Left hindlimb (tissue), 1 donor: ENCODE data around the gene OTUD3.
"Not testable (repeated sequence)": the region's sequence is repeated elsewhere in the genome, so short reads cannot be mapped to it uniquely, and the experiment has no call there.

ENCODE experiments used
- DNase-seq: peaks from one replicate; pipeline ENCODE4 v3.0.0-alpha.2; 2018

OTUD3 gene

GRCh38 chr1:19921310-19921709, 39.1 kb downstream of the OTUD3 start:
- DNase-seq, result no peak

GRCh38 chr1:19922015-19922688, 40.0 kb downstream of the OTUD3 start:
- DNase-seq, result no peak

- no peak for DNase-seq
Measured at GRCh38 chr1:19923137-19923952, 41.1 kb downstream of the OTUD3 start, which contains the start of gene PLA2G2E. Gene PLA2G2E, minus strand, starts transcription at chr1:19923617. Its CDS starts 58 bp downstream, at chr1:19923559.

- no peak for DNase-seq
Measured at GRCh38 chr1:19923953-19924346, 41.8 kb downstream of the OTUD3 start.

- DNase-seq, result no peak
Measured at GRCh38 chr1:19925342-19926070, 43.3 kb downstream of the OTUD3 start.

- no peak for DNase-seq
Measured at GRCh38 chr1:19926296-19927129, 44.3 kb downstream of the OTUD3 start.

- not testable (repeated sequence) for DNase-seq
Measured at GRCh38 chr1:19927130-19927421, 44.9 kb downstream of the OTUD3 start.

- DNase-seq, result no peak
Measured at GRCh38 chr1:19932866-19933265, 50.7 kb downstream of the OTUD3 start.

- DNase-seq, result no peak
Measured at GRCh38 chr1:19934336-19934735, 52.1 kb downstream of the OTUD3 start.

- no peak for DNase-seq
Measured at GRCh38 chr1:19936061-19936750, 54.0 kb downstream of the OTUD3 start.

GRCh38 chr1:19938472-19938871, 56.3 kb downstream of the OTUD3 start:
- no peak for DNase-seq

GRCh38 chr1:19940486-19941205, 58.5 kb downstream of the OTUD3 start:
- no peak for DNase-seq

GRCh38 chr1:19941206-19941568, 59.0 kb downstream of the OTUD3 start:
- no peak for DNase-seq

GRCh38 chr1:19942088-19942487, 59.9 kb downstream of the OTUD3 start:
- no peak for DNase-seq

- DNase-seq, result no peak
Measured at GRCh38 chr1:19942657-19943056, 60.5 kb downstream of the OTUD3 start.

GRCh38 chr1:19945914-19946313, 63.7 kb downstream of the OTUD3 start:
- DNase-seq, result no peak

- DNase-seq, result no peak
Measured at GRCh38 chr1:19946331-19946751, 64.1 kb downstream of the OTUD3 start.

GRCh38 chr1:19946971-19947370, 64.8 kb downstream of the OTUD3 start:
- no peak for DNase-seq

- no peak for DNase-seq
Measured at GRCh38 chr1:19949016-19949415, 66.8 kb downstream of the OTUD3 start.

- no peak for DNase-seq
Measured at GRCh38 chr1:19954059-19954458, 71.9 kb downstream of the OTUD3 start.

GRCh38 chr1:19955534-19956170, 73.5 kb downstream of the OTUD3 start:
- DNase-seq, result no peak
